Esophagus muscularis mucosa (tissue), 3 donors: ENCODE measurements around the gene DDI2.

Experiments
- POLR2AphosphoS5 ChIP-seq, 2 donors: sonication (generic); formaldehyde crosslinking; IDR thresholded peaks; one replicate each; pipeline ENCODE4 v1.6.1; 2017; ENCODE audit warnings: antibody characterized with exemption in 2 of 2
- TF ChIP-seq, protein P1 (sequence below), 3 experiments: fragments of 200-600 bp in 2 of 3; fragments of 450-650 bp in 1 of 3; sonication (generic) in 2 of 3; IDR thresholded peaks; one replicate each; pipeline ENCODE4 v1.5.1; 2017 to 2019; ENCODE audit warnings: antibody characterized with exemption in 3 of 3, mild to moderate bottlenecking in 2 of 3, moderate library complexity in 1 of 3

DNA sequence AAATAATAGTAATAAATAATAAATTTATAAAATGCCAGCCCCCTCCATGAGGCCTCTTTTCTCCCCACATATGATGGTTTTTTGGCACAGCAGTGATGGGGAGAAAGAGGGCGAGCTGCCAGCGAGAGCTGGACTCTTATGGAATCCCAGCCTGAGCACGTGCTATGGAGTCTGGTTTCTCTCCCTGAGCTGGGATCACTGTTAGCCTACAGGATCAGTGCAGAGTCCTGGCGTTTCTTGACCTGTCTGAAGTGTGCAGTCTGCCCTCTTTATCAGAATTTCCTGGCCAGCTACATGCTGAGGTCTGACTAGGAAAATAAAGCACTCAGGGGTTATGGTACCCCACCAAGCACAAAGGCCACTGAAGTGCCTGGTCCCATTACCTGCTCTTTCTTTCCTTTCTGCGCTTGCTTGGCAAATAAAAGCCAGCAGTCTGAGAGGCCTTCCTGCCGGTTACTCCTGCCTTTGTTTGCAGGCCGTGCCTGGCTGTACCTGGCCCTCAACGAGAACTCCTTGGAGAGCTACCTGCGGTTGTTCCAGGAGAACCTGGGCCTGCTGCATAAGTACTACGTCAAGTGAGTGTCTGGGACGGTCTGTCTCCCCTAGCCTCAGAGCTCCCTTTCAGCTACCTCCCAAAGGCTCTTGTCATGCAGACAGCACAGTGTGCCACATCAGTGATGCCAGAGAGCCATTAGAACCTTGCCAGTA is 100.3 kb downstream of the DDI2 start:
- TF ChIP-seq POLR2AphosphoS5 (IDR thresholded peaks at IDR 0.05), result no peak
- TF ChIP-seq, protein P1, sequence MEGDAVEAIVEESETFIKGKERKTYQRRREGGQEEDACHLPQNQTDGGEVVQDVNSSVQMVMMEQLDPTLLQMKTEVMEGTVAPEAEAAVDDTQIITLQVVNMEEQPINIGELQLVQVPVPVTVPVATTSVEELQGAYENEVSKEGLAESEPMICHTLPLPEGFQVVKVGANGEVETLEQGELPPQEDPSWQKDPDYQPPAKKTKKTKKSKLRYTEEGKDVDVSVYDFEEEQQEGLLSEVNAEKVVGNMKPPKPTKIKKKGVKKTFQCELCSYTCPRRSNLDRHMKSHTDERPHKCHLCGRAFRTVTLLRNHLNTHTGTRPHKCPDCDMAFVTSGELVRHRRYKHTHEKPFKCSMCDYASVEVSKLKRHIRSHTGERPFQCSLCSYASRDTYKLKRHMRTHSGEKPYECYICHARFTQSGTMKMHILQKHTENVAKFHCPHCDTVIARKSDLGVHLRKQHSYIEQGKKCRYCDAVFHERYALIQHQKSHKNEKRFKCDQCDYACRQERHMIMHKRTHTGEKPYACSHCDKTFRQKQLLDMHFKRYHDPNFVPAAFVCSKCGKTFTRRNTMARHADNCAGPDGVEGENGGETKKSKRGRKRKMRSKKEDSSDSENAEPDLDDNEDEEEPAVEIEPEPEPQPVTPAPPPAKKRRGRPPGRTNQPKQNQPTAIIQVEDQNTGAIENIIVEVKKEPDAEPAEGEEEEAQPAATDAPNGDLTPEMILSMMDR (IDR thresholded peaks at IDR 0.05), result no peak
